HG03280 (cell line): ENCODE data around the gene GABRB1.

ENCODE experiments used
- ATAC-seq: cut with Tn5 transposase; IDR thresholded peaks from one replicate; pipeline ENCODE4 v1.9.1; 2021; ENCODE audit warnings: mild to moderate bottlenecking, moderate library complexity; ENCODE audit not compliant: unreplicated experiment

GABRB1 gene

GRCh38 chr4:47110546-47111132, 79.3 kb downstream of the GABRB1 start:
- ATAC-seq, result no peak

- no peak for ATAC-seq
Measured at GRCh38 chr4:47118192-47118929, 87.0 kb downstream of the GABRB1 start.

GRCh38 chr4:47120783-47121182, 89.4 kb downstream of the GABRB1 start:
- ATAC-seq, result no peak

- ATAC-seq, result peak; percentile 98
Measured at GRCh38 chr4:47122592-47123291, 91.4 kb downstream of the GABRB1 start.

GRCh38 chr4:47128991-47129390, 97.6 kb downstream of the GABRB1 start:
- ATAC-seq, result no peak

GRCh38 chr4:47135210-47135609, 103.8 kb downstream of the GABRB1 start:
- ATAC-seq, result no peak

- no peak for ATAC-seq
Measured at GRCh38 chr4:47143261-47143660, 111.9 kb downstream of the GABRB1 start.

- peak; percentile 97 for ATAC-seq
Measured at GRCh38 chr4:47145630-47146029, 114.3 kb downstream of the GABRB1 start.

- no peak for ATAC-seq
Measured at GRCh38 chr4:47154816-47155370, 123.5 kb downstream of the GABRB1 start.

GRCh38 chr4:47155919-47156318, 124.6 kb downstream of the GABRB1 start:
- no peak for ATAC-seq

GRCh38 chr4:47160095-47160494, 128.7 kb downstream of the GABRB1 start:
- no peak for ATAC-seq

- no peak for ATAC-seq
Measured at GRCh38 chr4:47167081-47168035, 136.0 kb downstream of the GABRB1 start.

- no peak for ATAC-seq
Measured at GRCh38 chr4:47184083-47184482, 152.7 kb downstream of the GABRB1 start.

- no peak for ATAC-seq
Measured at GRCh38 chr4:47185761-47186160, 154.4 kb downstream of the GABRB1 start.

- ATAC-seq, result no peak
Measured at GRCh38 chr4:47187608-47188007, 156.2 kb downstream of the GABRB1 start.

- no peak for ATAC-seq
Measured at GRCh38 chr4:47193179-47193578, 161.8 kb downstream of the GABRB1 start.

GRCh38 chr4:47194036-47194737, 162.8 kb downstream of the GABRB1 start:
- no peak for ATAC-seq

GRCh38 chr4:47195706-47196105, 164.3 kb downstream of the GABRB1 start:
- no peak for ATAC-seq

- no peak for ATAC-seq
Measured at GRCh38 chr4:47198791-47199190, 167.4 kb downstream of the GABRB1 start.

- ATAC-seq, result no peak
Measured at GRCh38 chr4:47203593-47203992, 172.2 kb downstream of the GABRB1 start.
